ENCODE data around the gene TSPY1. TPM values are rescaled to one million over a fixed set of nuclear protein-coding genes. Genes with fewer than 3 reads are reported as not detected.

TSPY1 gene
- not detected in 2 replicates for total RNA-seq

GRCh38 chrY:9466655-9467054 lies at the start of gene TSPY1:
TSPY1 (plus strand) TSS chrY:9466955; CDS start chrY:9467001, 46 bp downstream.

GRCh38 chrY:9486967-9487366 lies 20.2 kb downstream of the TSPY1 start, which contains the start of gene TSPY9:
TSPY9 (plus strand) TSS chrY:9487267; CDS start chrY:9487313, 46 bp downstream.

Other genes with a start within 250 kb of the TSPY1 start
- gene TSPY4, start 129.5 kb upstream of the TSPY1 start, total RNA-seq = not detected in 2 replicates
- not detected in 2 replicates for gene TSPY8, start 109.2 kb upstream of the TSPY1 start, total RNA-seq
- not detected in 2 replicates for gene TSPY3, start 68.5 kb upstream of the TSPY1 start, total RNA-seq
- gene TSPY9, start 20.3 kb downstream of the TSPY1 start, total RNA-seq = not detected in 2 replicates
- gene TSPY10, start 60.9 kb downstream of the TSPY1 start, total RNA-seq = not detected in 2 replicates

Data from mammary microvascular endothelial cell (primary cell).